HEK293 (cell line): ENCODE results near the gene TMEM88.
A peak's percentile ranks its signal among the peaks of the same experiment; 100 is the strongest.

Source experiments
- GLI2 ChIP-seq: fragments of 450-650 bp; formaldehyde crosslinking; IDR thresholded peaks from 2 replicates; pipeline ENCODE4; 2017; ENCODE audit warnings: missing biosample characterization, missing genetic modification characterization, low read depth, borderline replicate concordance
- HOXD13 ChIP-seq: sonication (generic); formaldehyde crosslinking; IDR thresholded peaks from 2 replicates; pipeline ENCODE4 v1.8.0; 2022; ENCODE audit warnings: missing genetic modification reagents, borderline replicate concordance
- SETDB1 ChIP-seq: IDR thresholded peaks from one replicate; pipeline ENCODE4 v1.6.1; 2017; ENCODE audit warnings: mild to moderate bottlenecking, low read length, moderate library complexity, mixed read lengths; ENCODE audit not compliant: insufficient read length
- WT1 ChIP-seq: fragments of 450-650 bp; formaldehyde crosslinking; IDR thresholded peaks from 2 replicates; pipeline ENCODE4 v1.5.1; 2016; ENCODE audit warnings: missing biosample characterization, missing genetic modification characterization
- ZBTB1 ChIP-seq: fragments of 450-650 bp; formaldehyde crosslinking; IDR thresholded peaks from 2 replicates; pipeline ENCODE4 v1.5.1; 2016; ENCODE audit warnings: missing biosample characterization, missing genetic modification characterization
- ZBTB21 ChIP-seq: fragments of 450-650 bp; formaldehyde crosslinking; IDR thresholded peaks from 2 replicates; pipeline ENCODE4 v1.5.1; 2017; ENCODE audit warnings: missing biosample characterization, missing genetic modification characterization
- ZFHX2 ChIP-seq: fragments of 450-650 bp; formaldehyde crosslinking; conservative IDR thresholded peaks from 2 replicates; pipeline ENCODE4 v1.5.1; 2016; ENCODE audit warnings: missing biosample characterization, missing genetic modification characterization
- ZFP37 ChIP-seq: fragments of 450-650 bp; formaldehyde crosslinking; IDR thresholded peaks from 2 replicates; pipeline ENCODE4 v1.5.1; 2016; ENCODE audit warnings: missing biosample characterization, missing genetic modification characterization
- ZNF10 ChIP-seq: fragments of 450-650 bp; formaldehyde crosslinking; IDR thresholded peaks from 2 replicates; pipeline ENCODE4 v1.5.1; 2017; ENCODE audit warnings: missing biosample characterization, missing genetic modification characterization
- ZNF133 ChIP-seq: fragments of 450-650 bp; formaldehyde crosslinking; IDR thresholded peaks from 2 replicates; pipeline ENCODE4 v1.5.1; 2016; ENCODE audit warnings: missing biosample characterization, missing genetic modification characterization
- ZNF169 ChIP-seq: fragments of 450-650 bp; formaldehyde crosslinking; IDR thresholded peaks from 2 replicates; pipeline ENCODE4 v1.5.1; 2016; ENCODE audit warnings: missing biosample characterization, missing genetic modification characterization
- ZNF211 ChIP-seq: fragments of 450-650 bp; formaldehyde crosslinking; IDR thresholded peaks from 2 replicates; pipeline ENCODE4 v1.5.1; 2016; ENCODE audit warnings: low read depth, missing biosample characterization, missing genetic modification characterization
- ZNF23 ChIP-seq: fragments of 450-650 bp; formaldehyde crosslinking; IDR thresholded peaks from 2 replicates; pipeline ENCODE4 v1.5.1; 2016; ENCODE audit warnings: missing biosample characterization, missing genetic modification characterization, borderline replicate concordance
- ZNF266 ChIP-seq: fragments of 450-650 bp; formaldehyde crosslinking; IDR thresholded peaks from 2 replicates; pipeline ENCODE4 v1.5.1; 2016; ENCODE audit warnings: missing biosample characterization, missing genetic modification characterization, low read depth
- ZNF433 ChIP-seq: fragments of 450-650 bp; formaldehyde crosslinking; IDR thresholded peaks from 2 replicates; pipeline ENCODE4 v1.5.1; 2016; ENCODE audit warnings: missing biosample characterization, missing genetic modification characterization, low read depth
- ZNF629 ChIP-seq: fragments of 450-650 bp; formaldehyde crosslinking; IDR thresholded peaks from 2 replicates; pipeline ENCODE4 v1.5.1; 2017; ENCODE audit warnings: missing biosample characterization, missing genetic modification characterization
- ZNF670 ChIP-seq: fragments of 450-650 bp; formaldehyde crosslinking; IDR thresholded peaks from 2 replicates; pipeline ENCODE4 v1.5.1; 2016; ENCODE audit warnings: missing biosample characterization, missing genetic modification characterization, low read depth
- ZNF747 ChIP-seq: fragments of 450-650 bp; formaldehyde crosslinking; IDR thresholded peaks from 2 replicates; pipeline ENCODE4 v1.5.1; 2016; ENCODE audit warnings: missing biosample characterization, missing genetic modification characterization
- ZNF791 ChIP-seq: fragments of 450-650 bp; formaldehyde crosslinking; IDR thresholded peaks from 2 replicates; pipeline ENCODE4 v1.5.1; 2016; ENCODE audit warnings: missing biosample characterization, missing genetic modification characterization
- ZNF837 ChIP-seq: fragments of 450-650 bp; formaldehyde crosslinking; IDR thresholded peaks from 2 replicates; pipeline ENCODE4 v1.5.1; 2016; ENCODE audit warnings: missing biosample characterization, missing genetic modification characterization
- TF ChIP-seq, protein P1 (sequence below): fragments of 450-650 bp; formaldehyde crosslinking; IDR thresholded peaks from 2 replicates; pipeline ENCODE4 v1.5.1; 2016; ENCODE audit warnings: missing biosample characterization, missing genetic modification characterization
- TF ChIP-seq, protein P2 (sequence below): fragments of 450-650 bp; formaldehyde crosslinking; IDR thresholded peaks from 2 replicates; pipeline ENCODE4 v1.5.1; 2016; ENCODE audit warnings: missing biosample characterization, missing genetic modification characterization, borderline replicate concordance
- TF ChIP-seq, protein P3 (sequence below): fragments of 450-650 bp; formaldehyde crosslinking; IDR thresholded peaks from 2 replicates; pipeline ENCODE4 v1.5.1; 2016; ENCODE audit warnings: missing biosample characterization, missing genetic modification characterization
- TF ChIP-seq, protein P4 (sequence below): fragments of 450-650 bp; formaldehyde crosslinking; IDR thresholded peaks from 2 replicates; pipeline ENCODE4 v1.5.1; 2016; ENCODE audit warnings: missing biosample characterization, missing genetic modification characterization
- TF ChIP-seq, protein P5 (sequence below): fragments of 450-650 bp; formaldehyde crosslinking; IDR thresholded peaks from 2 replicates; pipeline ENCODE4 v1.5.1; 2017; ENCODE audit warnings: missing biosample characterization, missing genetic modification characterization
- TF ChIP-seq, protein P6 (sequence below): fragments of 450-650 bp; formaldehyde crosslinking; IDR thresholded peaks from 2 replicates; pipeline ENCODE4 v1.5.1; 2016; ENCODE audit warnings: missing biosample characterization, missing genetic modification characterization

Gene TMEM88

DNA sequence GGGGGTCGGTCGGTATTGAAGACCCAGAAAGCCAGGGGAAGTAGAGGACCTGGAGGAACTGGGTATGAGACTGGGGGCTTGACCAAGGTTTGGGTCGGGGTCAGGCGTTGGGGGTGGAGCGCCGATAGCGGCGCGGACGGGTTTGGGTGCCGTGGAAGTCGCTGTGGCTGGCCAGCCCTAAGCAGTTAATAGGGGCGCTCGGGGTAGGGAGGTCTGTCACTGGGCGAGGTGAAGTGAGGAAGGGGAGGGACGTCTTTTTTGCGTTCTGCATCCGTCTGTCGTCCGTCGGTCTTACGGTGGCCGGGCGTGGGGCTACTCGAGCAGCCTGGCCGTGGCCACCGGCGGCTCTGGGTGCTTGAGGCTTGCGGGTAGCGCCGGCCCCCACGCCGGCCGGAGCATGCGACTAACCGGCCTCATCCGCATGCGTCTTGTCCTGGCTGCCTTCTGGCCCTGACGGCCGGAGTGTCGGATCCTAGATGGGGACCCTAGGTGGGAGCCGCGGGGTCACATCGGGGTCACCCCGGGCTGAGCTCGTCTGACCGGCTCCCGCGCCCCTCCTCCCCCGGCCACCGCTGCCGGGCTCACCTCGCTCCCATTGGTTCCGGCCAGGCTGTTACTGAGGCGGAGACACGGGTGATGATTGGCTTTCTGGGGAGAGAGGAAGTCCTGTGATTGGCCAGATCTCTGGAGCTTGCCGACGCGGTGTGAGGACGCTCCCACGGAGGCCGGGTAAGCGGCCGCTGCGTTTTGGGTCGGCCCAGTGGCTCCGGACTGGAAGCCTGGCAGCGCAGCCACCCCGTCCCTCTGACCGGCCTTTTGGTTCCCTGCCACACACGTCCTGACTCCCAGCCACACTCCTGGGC, 10.3 kb upstream of the TMEM88 start (continued):
- no peak for TF ChIP-seq ZNF211
- TF ChIP-seq, protein P1, sequence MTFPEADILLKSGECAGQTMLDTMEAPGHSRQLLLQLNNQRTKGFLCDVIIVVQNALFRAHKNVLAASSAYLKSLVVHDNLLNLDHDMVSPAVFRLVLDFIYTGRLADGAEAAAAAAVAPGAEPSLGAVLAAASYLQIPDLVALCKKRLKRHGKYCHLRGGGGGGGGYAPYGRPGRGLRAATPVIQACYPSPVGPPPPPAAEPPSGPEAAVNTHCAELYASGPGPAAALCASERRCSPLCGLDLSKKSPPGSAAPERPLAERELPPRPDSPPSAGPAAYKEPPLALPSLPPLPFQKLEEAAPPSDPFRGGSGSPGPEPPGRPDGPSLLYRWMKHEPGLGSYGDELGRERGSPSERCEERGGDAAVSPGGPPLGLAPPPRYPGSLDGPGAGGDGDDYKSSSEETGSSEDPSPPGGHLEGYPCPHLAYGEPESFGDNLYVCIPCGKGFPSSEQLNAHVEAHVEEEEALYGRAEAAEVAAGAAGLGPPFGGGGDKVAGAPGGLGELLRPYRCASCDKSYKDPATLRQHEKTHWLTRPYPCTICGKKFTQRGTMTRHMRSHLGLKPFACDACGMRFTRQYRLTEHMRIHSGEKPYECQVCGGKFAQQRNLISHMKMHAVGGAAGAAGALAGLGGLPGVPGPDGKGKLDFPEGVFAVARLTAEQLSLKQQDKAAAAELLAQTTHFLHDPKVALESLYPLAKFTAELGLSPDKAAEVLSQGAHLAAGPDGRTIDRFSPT: no peak; the same call in 1 of the 2 replicates
- TF ChIP-seq, protein P2, sequence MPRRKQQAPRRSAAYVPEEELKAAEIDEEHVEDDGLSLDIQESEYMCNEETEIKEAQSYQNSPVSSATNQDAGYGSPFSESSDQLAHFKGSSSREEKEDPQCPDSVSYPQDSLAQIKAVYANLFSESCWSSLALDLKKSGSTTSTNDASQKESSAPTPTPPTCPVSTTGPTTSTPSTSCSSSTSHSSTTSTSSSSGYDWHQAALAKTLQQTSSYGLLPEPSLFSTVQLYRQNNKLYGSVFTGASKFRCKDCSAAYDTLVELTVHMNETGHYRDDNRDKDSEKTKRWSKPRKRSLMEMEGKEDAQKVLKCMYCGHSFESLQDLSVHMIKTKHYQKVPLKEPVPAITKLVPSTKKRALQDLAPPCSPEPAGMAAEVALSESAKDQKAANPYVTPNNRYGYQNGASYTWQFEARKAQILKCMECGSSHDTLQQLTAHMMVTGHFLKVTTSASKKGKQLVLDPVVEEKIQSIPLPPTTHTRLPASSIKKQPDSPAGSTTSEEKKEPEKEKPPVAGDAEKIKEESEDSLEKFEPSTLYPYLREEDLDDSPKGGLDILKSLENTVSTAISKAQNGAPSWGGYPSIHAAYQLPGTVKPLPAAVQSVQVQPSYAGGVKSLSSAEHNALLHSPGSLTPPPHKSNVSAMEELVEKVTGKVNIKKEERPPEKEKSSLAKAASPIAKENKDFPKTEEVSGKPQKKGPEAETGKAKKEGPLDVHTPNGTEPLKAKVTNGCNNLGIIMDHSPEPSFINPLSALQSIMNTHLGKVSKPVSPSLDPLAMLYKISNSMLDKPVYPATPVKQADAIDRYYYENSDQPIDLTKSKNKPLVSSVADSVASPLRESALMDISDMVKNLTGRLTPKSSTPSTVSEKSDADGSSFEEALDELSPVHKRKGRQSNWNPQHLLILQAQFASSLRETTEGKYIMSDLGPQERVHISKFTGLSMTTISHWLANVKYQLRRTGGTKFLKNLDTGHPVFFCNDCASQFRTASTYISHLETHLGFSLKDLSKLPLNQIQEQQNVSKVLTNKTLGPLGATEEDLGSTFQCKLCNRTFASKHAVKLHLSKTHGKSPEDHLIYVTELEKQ (tag by site-specific recombination): no peak
- TF ChIP-seq ZFP37 (tag by site-specific recombination): 0 out of 2 replicates have a peak, but pooled peaks have one; percentile 27
- no peak for TF ChIP-seq ZBTB1 (tag by site-specific recombination)
- no peak for TF ChIP-seq SETDB1
- peak; percentile 90 for TF ChIP-seq ZNF629 (tag by site-specific recombination)
- 0 out of 2 replicates have a peak, but pooled peaks have one; percentile 11 for TF ChIP-seq WT1 (tag by site-specific recombination)
- peak; percentile 9; the same call in 1 of the 2 replicates for TF ChIP-seq ZBTB21 (tag by site-specific recombination)
- TF ChIP-seq, protein P3, sequence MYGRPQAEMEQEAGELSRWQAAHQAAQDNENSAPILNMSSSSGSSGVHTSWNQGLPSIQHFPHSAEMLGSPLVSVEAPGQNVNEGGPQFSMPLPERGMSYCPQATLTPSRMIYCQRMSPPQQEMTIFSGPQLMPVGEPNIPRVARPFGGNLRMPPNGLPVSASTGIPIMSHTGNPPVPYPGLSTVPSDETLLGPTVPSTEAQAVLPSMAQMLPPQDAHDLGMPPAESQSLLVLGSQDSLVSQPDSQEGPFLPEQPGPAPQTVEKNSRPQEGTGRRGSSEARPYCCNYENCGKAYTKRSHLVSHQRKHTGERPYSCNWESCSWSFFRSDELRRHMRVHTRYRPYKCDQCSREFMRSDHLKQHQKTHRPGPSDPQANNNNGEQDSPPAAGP: no peak
- no peak for TF ChIP-seq ZNF791 (tag by site-specific recombination)
- TF ChIP-seq, protein P4, sequence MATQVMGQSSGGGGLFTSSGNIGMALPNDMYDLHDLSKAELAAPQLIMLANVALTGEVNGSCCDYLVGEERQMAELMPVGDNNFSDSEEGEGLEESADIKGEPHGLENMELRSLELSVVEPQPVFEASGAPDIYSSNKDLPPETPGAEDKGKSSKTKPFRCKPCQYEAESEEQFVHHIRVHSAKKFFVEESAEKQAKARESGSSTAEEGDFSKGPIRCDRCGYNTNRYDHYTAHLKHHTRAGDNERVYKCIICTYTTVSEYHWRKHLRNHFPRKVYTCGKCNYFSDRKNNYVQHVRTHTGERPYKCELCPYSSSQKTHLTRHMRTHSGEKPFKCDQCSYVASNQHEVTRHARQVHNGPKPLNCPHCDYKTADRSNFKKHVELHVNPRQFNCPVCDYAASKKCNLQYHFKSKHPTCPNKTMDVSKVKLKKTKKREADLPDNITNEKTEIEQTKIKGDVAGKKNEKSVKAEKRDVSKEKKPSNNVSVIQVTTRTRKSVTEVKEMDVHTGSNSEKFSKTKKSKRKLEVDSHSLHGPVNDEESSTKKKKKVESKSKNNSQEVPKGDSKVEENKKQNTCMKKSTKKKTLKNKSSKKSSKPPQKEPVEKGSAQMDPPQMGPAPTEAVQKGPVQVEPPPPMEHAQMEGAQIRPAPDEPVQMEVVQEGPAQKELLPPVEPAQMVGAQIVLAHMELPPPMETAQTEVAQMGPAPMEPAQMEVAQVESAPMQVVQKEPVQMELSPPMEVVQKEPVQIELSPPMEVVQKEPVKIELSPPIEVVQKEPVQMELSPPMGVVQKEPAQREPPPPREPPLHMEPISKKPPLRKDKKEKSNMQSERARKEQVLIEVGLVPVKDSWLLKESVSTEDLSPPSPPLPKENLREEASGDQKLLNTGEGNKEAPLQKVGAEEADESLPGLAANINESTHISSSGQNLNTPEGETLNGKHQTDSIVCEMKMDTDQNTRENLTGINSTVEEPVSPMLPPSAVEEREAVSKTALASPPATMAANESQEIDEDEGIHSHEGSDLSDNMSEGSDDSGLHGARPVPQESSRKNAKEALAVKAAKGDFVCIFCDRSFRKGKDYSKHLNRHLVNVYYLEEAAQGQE (tag by site-specific recombination): peak; percentile 25; the same call in 1 of the 2 replicates
- TF ChIP-seq HOXD13: no peak
- TF ChIP-seq ZFHX2 (tag by site-specific recombination): no peak
- peak; percentile 77; the same call in 1 of the 2 replicates for TF ChIP-seq ZNF10 (tag by site-specific recombination)
- TF ChIP-seq ZNF747 (tag by site-specific recombination): no peak
- no peak for TF ChIP-seq ZNF670
- TF ChIP-seq ZNF433 (tag by site-specific recombination): no peak
- TF ChIP-seq, protein P5, sequence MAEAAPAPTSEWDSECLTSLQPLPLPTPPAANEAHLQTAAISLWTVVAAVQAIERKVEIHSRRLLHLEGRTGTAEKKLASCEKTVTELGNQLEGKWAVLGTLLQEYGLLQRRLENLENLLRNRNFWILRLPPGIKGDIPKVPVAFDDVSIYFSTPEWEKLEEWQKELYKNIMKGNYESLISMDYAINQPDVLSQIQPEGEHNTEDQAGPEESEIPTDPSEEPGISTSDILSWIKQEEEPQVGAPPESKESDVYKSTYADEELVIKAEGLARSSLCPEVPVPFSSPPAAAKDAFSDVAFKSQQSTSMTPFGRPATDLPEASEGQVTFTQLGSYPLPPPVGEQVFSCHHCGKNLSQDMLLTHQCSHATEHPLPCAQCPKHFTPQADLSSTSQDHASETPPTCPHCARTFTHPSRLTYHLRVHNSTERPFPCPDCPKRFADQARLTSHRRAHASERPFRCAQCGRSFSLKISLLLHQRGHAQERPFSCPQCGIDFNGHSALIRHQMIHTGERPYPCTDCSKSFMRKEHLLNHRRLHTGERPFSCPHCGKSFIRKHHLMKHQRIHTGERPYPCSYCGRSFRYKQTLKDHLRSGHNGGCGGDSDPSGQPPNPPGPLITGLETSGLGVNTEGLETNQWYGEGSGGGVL (tag by site-specific recombination): no peak
- TF ChIP-seq ZNF266 (tag by site-specific recombination): 0 out of 2 replicates have a peak, but pooled peaks have one; percentile 14
- no peak for TF ChIP-seq ZNF23 (tag by site-specific recombination)
- TF ChIP-seq ZNF169: no peak
- TF ChIP-seq ZNF837 (tag by site-specific recombination): no peak
- TF ChIP-seq ZNF133 (tag by site-specific recombination): no peak
- TF ChIP-seq, protein P6, sequence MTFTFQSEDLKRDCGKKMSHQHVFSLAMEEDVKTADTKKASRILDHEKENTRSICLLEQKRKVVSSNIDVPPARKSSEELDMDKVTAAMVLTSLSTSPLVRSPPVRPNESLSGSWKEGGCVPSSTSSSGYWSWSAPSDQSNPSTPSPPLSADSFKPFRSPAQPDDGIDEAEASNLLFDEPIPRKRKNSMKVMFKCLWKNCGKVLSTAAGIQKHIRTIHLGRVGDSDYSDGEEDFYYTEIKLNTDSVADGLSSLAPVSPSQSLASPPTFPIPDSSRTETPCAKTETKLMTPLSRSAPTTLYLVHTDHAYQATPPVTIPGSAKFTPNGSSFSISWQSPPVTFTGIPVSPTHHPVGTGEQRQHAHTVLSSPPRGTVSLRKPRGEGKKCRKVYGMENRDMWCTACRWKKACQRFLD (tag by site-specific recombination): peak; percentile 49; the same call in 1 of the 2 replicates
- TF ChIP-seq GLI2 (tag by site-specific recombination): no peak
